Vagina (tissue), 2 donors: ENCODE data around the gene CYFIP1. TPM values are rescaled to one million over a fixed set of nuclear protein-coding genes. Genes with fewer than 3 reads are reported as not detected.

Experiments
- DNase-seq, 2 donors: peaks; one replicate each; pipeline ENCODE4 v3.0.0-alpha.2; 2017; ENCODE audit errors: extremely low spot score in 2 of 2
- H3K27ac ChIP-seq: fragments of 200-600 bp; sonication (generic); one replicate; pipeline ENCODE4 v1.5.1; 2019
- H3K27me3 ChIP-seq: fragments of 200-600 bp; sonication (generic); one replicate; pipeline ENCODE4 v1.5.1; 2019
- H3K36me3 ChIP-seq, 2 donors: fragments of 200-600 bp; sonication (generic); one replicate each; pipeline ENCODE4 v1.5.1; 2017 to 2019
- H3K4me1 ChIP-seq: fragments of 200-600 bp; sonication (generic); one replicate; pipeline ENCODE4 v1.5.1; 2019
- H3K4me3 ChIP-seq, 2 donors: fragments of 200-600 bp; sonication (generic); 1 replicate in 1 of 2; 2 replicates in 1 of 2; pipeline ENCODE4 v1.5.1; 2016 to 2019
- H3K9me3 ChIP-seq: fragments of 200-600 bp; sonication (generic); one replicate; pipeline ENCODE4 v1.5.1; 2019
- CTCF ChIP-seq, 3 experiments: fragments of 450-650 bp in 2 of 3; fragments of 200-600 bp in 1 of 3; sonication (generic) in 1 of 3; IDR thresholded peaks; one replicate each; pipeline ENCODE4 v1.5.1; 2017 to 2019; ENCODE audit warnings: antibody characterized with exemption in 3 of 3, mild to moderate bottlenecking in 2 of 3, moderate library complexity in 2 of 3
- POLR2A ChIP-seq, 2 donors: fragments of 450-650 bp; IDR thresholded peaks; one replicate each; pipeline ENCODE4 v1.6.1; 2017; ENCODE audit warnings: antibody characterized with exemption in 2 of 2, mild to moderate bottlenecking in 2 of 2, moderate library complexity in 2 of 2
- POLR2AphosphoS5 ChIP-seq, 2 donors: sonication (generic); formaldehyde crosslinking; IDR thresholded peaks; one replicate each; pipeline ENCODE4 v1.9.0; 2017; ENCODE audit warnings: antibody characterized with exemption in 2 of 2, mild to moderate bottlenecking in 2 of 2, low read depth in 1 of 2; ENCODE audit not compliant: insufficient read depth in 1 of 2
- intact Hi-C: fragments of 100-400 bp; cut with DNase I; formaldehyde crosslinking; loops from one replicate; pipeline ENCODE4 v1.15.1; 2023
- total RNA-seq: library from RNA; depleted of rRNA; stranded (reverse); fragments of >200 nt; gene quantifications from one replicate; pipeline ENCODE4 v1.2.3, GENCODE V29; 2016

The CYFIP1 gene
- total RNA-seq, 1 donor from 2014 or later, result 101 TPM

GRCh38 chr15:22951031-22951380 lies 29.2 kb downstream of the CYFIP1 start:
- H3K4me3 ChIP-seq, result no peak overlapping the region
- intact Hi-C loops, result no loop called here
- H3K36me3 ChIP-seq, result no peaks in the 10 kb centered on the region
- H3K27ac ChIP-seq, result peak overlapping the region; percentile 20
- no peaks in the 10 kb centered on the region for H3K27me3 ChIP-seq
- no peaks in the 10 kb centered on the region for H3K9me3 ChIP-seq
- no peak for TF ChIP-seq POLR2A (IDR thresholded peaks at IDR 0.05)
- TF ChIP-seq POLR2AphosphoS5 (IDR thresholded peaks at IDR 0.05; ENCODE audit: insufficient read depth in 1 of 2, low read depth in 1 of 2), result no peak
- no peak for TF ChIP-seq CTCF (IDR thresholded peaks at IDR 0.05)
- DNase-seq, result no peak
- H3K4me1 ChIP-seq, result peaks cover 79% of the 10 kb centered on the region

- TF ChIP-seq POLR2AphosphoS5 (IDR thresholded peaks at IDR 0.05; ENCODE audit: insufficient read depth in 1 of 2, low read depth in 1 of 2) (no peak), POLR2A (IDR thresholded peaks at IDR 0.05) (no peak), CTCF (IDR thresholded peaks at IDR 0.05) (no peak)
- Histone ChIP-seq H3K4me1 (peaks cover 74% of the 10 kb centered on the region), H3K27me3 (no peaks in the 10 kb centered on the region), H3K4me3 (no peak overlapping the region), H3K27ac (no peak overlapping the region), H3K36me3 (no peaks in the 10 kb centered on the region), H3K9me3 (no peaks in the 10 kb centered on the region)
- intact Hi-C loops, result no loop called here
- DNase-seq, result no peak
Measured at GRCh38 chr15:22950256-22950990, 29.7 kb downstream of the CYFIP1 start.

GRCh38 chr15:22949074-22949547 lies 31.1 kb downstream of the CYFIP1 start:
- peaks cover 66% of the 10 kb centered on the region for H3K4me1 ChIP-seq
- H3K36me3 ChIP-seq, result peaks cover 0 to 8% of the 10 kb centered on the region in 2 donors
- peak; percentile 40 to 79 for TF ChIP-seq POLR2AphosphoS5 (IDR thresholded peaks at IDR 0.05; ENCODE audit: insufficient read depth in 1 of 2, low read depth in 1 of 2)
- no peak for TF ChIP-seq POLR2A (IDR thresholded peaks at IDR 0.05)
- no peak for TF ChIP-seq CTCF (IDR thresholded peaks at IDR 0.05)
- peak overlapping the region in 1 of 2 donors; percentile 20 for H3K4me3 ChIP-seq
- DNase-seq, result no peak
- peak overlapping the region; percentile 44 for H3K27ac ChIP-seq
- no peaks in the 10 kb centered on the region for H3K27me3 ChIP-seq
- H3K9me3 ChIP-seq, result no peaks in the 10 kb centered on the region
- intact Hi-C loops, result no loop called here

GRCh38 chr15:22948056-22948455 lies 32.1 kb downstream of the CYFIP1 start:
- TF ChIP-seq CTCF (IDR thresholded peaks at IDR 0.05) (no peak), POLR2AphosphoS5 (IDR thresholded peaks at IDR 0.05; ENCODE audit: insufficient read depth in 1 of 2, low read depth in 1 of 2) (no peak), POLR2A (IDR thresholded peaks at IDR 0.05) (no peak)
- Histone ChIP-seq H3K27ac (no peak overlapping the region), H3K27me3 (no peaks in the 10 kb centered on the region), H3K4me3 (no peak overlapping the region), H3K9me3 (no peaks in the 10 kb centered on the region), H3K4me1 (peaks cover 59% of the 10 kb centered on the region), H3K36me3 (peaks cover 0 to 13% of the 10 kb centered on the region in 2 donors)
- intact Hi-C loops, result no loop called here
- no peak for DNase-seq
